ENCODE measurements around the gene RAET1L.
"Not testable (repeated sequence)": the region's sequence is repeated elsewhere in the genome, so short reads cannot be mapped to it uniquely, and the experiment has no call there.

RAET1L gene

GRCh38 chr6:150016324-150017185, 8.8 kb downstream of the RAET1L start:
- peak; percentile 21 for DNase-seq (ENCODE audit: low read depth, low spot score)

GRCh38 chr6:150015281-150016001, 9.9 kb downstream of the RAET1L start:
- not testable (repeated sequence) for DNase-seq (ENCODE audit: low read depth, low spot score)

GRCh38 chr6:150014623-150015280, 10.6 kb downstream of the RAET1L start:
- DNase-seq (ENCODE audit: low read depth, low spot score) = not testable (repeated sequence)

GRCh38 chr6:150013785-150014622, 11.3 kb downstream of the RAET1L start:
- DNase-seq (ENCODE audit: low read depth, low spot score) = not testable (repeated sequence)

GRCh38 chr6:150012846-150013784, 12.2 kb downstream of the RAET1L start:
- not testable (repeated sequence) for DNase-seq (ENCODE audit: low read depth, low spot score)

- DNase-seq (ENCODE audit: low read depth, low spot score) = no peak
Observed at GRCh38 chr6:150008588-150008987, 16.7 kb downstream of the RAET1L start.

GRCh38 chr6:150006961-150007464, 18.3 kb downstream of the RAET1L start:
- no peak for DNase-seq (ENCODE audit: low read depth, low spot score)

- DNase-seq (ENCODE audit: low read depth, low spot score) = no peak
Observed at GRCh38 chr6:150005761-150006651, 19.3 kb downstream of the RAET1L start.

GRCh38 chr6:150004783-150005717, 20.3 kb downstream of the RAET1L start:
- DNase-seq (ENCODE audit: low read depth, low spot score) = peak; percentile 58

- DNase-seq (ENCODE audit: low read depth, low spot score) = no peak
Observed at GRCh38 chr6:150004101-150004782, 21.1 kb downstream of the RAET1L start.

- DNase-seq (ENCODE audit: low read depth, low spot score) = not testable (repeated sequence)
Observed at GRCh38 chr6:150003599-150003998, 21.7 kb downstream of the RAET1L start.

GRCh38 chr6:150002710-150003109, 22.6 kb downstream of the RAET1L start:
- no peak for DNase-seq (ENCODE audit: low read depth, low spot score)

GRCh38 chr6:150001295-150002008, 23.9 kb downstream of the RAET1L start:
- no peak for DNase-seq (ENCODE audit: low read depth, low spot score)

- no peak for DNase-seq (ENCODE audit: low read depth, low spot score)
Observed at GRCh38 chr6:149999636-150000035, 25.7 kb downstream of the RAET1L start.

- DNase-seq (ENCODE audit: low read depth, low spot score) = no peak
Observed at GRCh38 chr6:149995971-149996370, 29.4 kb downstream of the RAET1L start.

- no peak for DNase-seq (ENCODE audit: low read depth, low spot score)
Observed at GRCh38 chr6:149995235-149995750, 30.0 kb downstream of the RAET1L start.
